ENCODE data around the gene SLAMF7.

DNA sequence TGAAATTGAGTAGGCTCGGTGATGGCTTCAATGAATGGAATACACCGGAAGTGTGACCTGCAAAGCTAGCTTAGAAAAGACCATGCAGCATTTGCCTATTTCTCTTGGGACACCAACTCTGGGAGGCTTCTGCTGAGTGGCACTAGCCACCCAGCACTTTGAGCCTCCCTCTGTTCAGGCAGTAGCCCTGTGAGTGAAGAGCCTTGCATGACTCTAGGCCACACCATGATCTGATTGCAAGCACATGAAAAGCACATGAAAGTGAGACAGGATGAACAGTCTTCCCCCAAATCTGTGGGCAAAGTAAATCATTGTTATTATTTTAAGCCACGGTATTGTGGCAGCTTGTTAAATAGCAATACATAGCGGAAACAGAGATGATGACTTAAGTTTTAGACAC, 30.2 kb upstream of the SLAMF7 start:
- TF ChIP-seq, protein P1, sequence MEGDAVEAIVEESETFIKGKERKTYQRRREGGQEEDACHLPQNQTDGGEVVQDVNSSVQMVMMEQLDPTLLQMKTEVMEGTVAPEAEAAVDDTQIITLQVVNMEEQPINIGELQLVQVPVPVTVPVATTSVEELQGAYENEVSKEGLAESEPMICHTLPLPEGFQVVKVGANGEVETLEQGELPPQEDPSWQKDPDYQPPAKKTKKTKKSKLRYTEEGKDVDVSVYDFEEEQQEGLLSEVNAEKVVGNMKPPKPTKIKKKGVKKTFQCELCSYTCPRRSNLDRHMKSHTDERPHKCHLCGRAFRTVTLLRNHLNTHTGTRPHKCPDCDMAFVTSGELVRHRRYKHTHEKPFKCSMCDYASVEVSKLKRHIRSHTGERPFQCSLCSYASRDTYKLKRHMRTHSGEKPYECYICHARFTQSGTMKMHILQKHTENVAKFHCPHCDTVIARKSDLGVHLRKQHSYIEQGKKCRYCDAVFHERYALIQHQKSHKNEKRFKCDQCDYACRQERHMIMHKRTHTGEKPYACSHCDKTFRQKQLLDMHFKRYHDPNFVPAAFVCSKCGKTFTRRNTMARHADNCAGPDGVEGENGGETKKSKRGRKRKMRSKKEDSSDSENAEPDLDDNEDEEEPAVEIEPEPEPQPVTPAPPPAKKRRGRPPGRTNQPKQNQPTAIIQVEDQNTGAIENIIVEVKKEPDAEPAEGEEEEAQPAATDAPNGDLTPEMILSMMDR (optimal IDR thresholded peaks at IDR 0.05 in 1 of 3, IDR thresholded peaks at IDR 0.05 in 1 of 3, conservative IDR thresholded peaks at IDR 0.05 in 1 of 3; ENCODE audit: extremely low read depth in 1 of 3, insufficient read depth in 2 of 3, low read length in 3 of 3): no peak
- no peak for TF ChIP-seq EZH2 (IDR thresholded peaks at IDR 0.05; ENCODE audit: low read length)
